ENCODE results near the gene LCE3D.

The LCE3D gene

GRCh38 chr1:152535774-152536173 is 44.5 kb downstream of the LCE3D start:
- no peak for DNase-seq
- in situ Hi-C loops (cut with HindIII; ENCODE audit: low pct_ligation_motif_present, low pct_unique_long_range_greater_than_20kb, low sequenced_read_pairs), result no loop called here

GRCh38 chr1:152533327-152533938 is 46.9 kb downstream of the LCE3D start:
- peak; percentile 71 for DNase-seq
- in situ Hi-C loops (cut with HindIII; ENCODE audit: low pct_ligation_motif_present, low pct_unique_long_range_greater_than_20kb, low sequenced_read_pairs), result no loop called here

Measured in ACHN (cell line).